ENCODE results near the gene PRDM7.
"Not testable (repeated sequence)": the region's sequence is repeated elsewhere in the genome, so short reads cannot be mapped to it uniquely, and the experiment has no call there.

PRDM7 gene

DNA sequence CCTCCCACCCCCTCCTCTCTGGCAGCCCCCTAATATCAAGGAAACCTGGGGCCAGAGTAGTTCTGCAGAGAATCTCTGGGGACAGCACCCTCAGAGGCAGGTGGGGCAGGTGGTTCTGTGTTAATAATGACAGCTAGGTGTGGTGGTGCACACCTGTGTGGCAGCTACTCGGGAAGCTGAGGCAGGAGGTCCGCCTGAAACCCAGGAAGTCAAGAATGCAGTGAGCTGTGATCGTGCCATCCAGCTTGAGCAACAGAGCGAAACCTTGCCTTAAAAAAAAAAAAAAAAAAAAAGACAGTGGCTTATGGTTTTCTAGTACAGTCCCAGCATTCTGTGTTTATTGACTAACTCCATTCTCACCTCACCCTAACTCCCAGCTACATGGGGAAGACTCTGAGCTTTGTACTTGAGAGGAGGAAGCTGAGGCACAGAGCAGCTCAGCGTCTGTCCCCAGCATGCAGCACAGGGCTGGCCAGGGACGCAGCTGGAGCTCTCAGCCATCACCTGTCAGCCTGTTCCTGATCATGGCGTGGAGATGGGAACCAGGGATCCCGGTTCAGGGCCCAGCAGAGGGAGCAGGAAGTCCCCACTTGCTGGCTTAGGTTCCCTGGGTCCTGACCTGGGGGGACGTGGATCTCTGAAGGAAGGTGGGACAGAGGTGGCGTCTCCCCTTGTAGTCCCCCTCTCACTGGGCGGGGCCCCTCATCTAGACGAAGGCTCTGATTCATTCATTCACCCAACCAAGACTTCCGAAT is 64.0 kb downstream of the PRDM7 start:
- no peak for DNase-seq (ENCODE audit: low read depth)

DNA sequence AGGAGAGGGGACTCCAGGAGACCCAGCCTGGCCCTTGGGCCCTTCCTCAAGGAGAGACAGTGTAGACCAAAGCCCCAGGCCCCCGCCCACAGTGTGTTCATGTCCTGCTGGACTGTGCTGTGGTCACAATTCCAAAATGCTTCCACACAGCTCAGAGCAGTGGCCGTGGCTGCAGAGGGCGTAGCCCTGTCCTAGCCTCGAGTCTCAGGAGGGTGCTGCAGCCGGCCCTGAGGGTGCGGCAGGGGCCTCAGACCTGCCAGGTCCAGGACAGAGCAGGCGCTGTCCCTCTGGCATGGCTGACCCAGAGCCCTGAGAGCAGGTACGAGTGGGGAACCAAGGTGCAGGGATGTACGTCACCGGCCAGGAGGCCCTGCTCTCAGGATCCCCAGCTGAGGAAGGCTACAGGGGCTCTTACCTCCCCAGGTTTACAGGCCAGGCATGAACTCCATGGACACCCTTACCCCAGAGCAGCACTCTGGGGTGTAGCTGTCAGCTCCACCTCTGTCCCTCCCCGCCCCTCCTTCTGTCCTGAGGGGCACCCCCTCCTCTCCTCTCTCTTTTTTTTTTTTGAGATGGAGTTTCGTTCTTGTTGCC is 65.1 kb downstream of the PRDM7 start:
- no peak for DNase-seq (ENCODE audit: low read depth)

DNA sequence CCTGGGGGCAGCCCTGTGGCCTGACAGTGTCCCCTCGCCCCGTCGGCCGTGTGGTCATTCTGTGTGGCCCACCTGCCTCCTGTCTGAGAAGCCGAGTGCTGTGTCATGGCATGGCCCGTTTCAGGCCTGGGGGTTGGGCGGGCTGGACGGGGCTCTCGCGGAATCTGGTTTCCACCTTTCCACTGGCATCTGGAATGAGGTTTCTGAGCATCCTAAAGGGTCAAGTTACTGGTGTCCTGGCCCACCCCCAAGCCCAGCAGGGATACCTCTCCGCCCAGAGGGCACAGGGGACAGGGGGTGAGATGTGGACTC is 65.7 kb downstream of the PRDM7 start:
- no peak for DNase-seq (ENCODE audit: low read depth)

DNA sequence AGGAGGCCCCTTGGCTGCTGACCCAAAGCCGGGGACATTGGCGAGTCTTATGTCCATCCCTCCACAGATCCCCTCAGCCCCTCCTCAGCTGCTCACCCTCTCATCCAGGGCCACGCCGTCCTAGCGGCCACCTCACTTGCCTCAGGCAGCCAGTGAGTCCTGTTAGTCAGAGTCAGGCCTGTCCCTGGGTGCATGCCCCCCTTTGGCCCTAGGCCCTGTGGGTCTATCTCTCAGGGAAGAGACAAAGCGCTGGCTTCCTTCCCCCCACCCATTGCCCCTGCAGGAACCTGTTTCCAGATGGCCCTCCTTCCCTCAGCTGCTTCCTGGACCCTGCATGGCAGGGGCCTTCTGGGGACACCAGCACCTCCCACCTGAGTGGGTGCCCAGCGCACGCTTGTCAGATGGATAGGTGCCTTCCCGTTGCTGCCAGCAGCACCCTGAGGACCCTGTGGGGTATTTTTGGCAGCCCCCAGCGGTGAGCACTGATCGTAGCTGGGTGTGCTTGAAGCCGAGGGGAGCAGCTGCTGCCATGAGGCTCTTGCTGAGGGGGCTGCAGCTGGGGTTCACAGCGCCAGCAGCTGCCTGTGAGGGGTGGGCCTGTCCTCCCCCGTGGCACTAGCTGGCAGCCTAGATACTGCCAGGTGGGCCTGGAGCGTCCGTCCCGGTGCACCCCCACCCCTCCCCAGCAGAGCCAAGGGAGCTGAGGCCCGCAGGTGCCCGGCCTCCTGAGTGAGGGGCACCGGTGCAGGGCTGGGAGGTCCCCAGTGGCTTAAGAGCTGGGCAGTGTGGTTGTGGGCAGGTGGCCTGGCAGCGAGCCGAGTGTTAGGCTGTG is 66.2 kb downstream of the PRDM7 start:
- DNase-seq (ENCODE audit: low read depth): no peak

DNA sequence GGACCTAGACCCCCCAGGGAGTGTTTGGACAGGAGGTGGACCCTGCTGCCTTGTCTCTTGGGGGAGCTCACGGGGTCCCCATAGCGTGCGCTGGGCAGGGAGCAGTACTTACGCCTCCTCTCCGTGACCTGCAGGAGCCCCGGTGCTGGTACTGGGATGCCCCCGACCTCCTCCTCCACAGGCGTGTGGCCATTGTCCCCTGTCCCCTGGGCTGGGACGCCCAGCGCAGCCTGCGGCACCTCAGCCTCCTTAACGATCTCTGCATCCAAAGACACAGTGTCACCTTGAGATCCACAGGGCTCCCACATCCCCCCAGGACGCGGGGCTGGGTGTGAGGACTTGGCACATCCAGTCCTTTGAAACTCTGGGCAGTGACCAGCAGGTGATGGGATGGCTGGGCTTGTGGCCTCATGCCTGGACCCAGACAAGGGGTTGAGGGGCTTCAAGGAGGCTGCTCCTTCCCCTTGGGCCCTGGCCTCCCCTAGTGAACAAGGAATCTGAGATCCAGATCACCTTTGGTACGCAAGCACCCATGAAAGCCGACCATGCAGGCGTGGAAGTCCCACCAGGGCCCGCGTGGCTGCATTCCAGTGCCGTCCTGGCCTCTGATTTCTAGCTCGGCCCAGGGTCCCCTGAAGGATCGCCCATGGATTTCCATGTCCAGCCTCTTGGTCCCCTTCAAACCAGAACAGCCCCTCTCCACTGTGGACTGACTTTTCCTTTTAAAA is 67.8 kb downstream of the PRDM7 start:
- DNase-seq (ENCODE audit: low read depth): no peak

DNA sequence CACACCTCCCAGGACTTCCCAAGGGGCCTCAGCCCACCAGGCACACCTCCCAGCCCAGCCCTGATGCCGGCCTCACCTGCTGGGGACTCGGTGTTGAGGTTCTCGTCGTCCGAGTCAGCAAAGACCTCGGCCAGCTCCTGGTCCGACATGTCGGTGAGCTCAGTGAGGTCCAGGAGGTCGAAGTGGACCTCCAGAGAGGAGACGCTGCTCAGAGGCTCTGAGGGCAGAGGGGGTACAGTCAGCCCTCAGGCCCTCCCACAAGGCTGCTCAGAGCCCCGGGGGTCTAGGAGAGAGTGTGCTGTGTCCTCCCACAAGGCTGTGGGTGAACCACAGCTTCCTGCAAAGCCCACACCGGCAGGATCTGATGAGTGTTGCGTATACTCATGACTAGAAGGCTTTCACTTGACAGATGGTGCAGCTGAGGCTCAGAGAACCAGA is 68.4 kb downstream of the PRDM7 start:
- DNase-seq (ENCODE audit: low read depth): no peak

DNA sequence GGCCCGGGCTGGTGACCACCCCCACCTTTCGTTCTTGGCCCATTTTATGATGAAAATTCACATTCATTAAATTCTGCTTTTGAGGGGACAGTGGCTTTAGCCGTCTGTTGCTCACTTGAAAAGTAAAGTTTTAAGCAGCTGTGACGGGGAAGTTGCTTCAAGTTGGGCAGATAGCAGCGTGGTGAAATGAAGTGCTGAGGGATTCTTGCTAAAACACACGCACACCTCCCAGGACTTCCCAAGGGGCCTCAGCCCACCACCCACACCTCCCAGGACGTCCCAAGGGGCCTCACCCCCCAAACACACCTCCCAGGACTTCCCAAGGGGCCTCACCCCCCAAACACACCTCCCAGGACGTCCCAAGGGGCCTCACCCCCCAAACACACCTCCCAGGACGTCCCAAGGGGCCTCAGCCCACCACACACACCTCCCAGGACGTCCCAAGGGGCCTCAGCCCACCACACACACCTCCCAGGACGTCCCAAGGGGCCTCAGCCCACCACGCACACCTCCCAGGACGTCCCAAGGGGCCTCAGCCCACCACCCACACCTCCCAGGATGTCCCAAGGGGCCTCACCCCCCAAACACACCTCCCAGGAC is 69.4 kb downstream of the PRDM7 start:
- not testable (repeated sequence) for DNase-seq (ENCODE audit: low read depth)

GRCh38 chr16:90007015-90007414 is 70.1 kb downstream of the PRDM7 start:
- no peak for DNase-seq (ENCODE audit: low read depth)

All from ELR (cell line).